ENCODE data around the gene CNTNAP2.
A peak's percentile ranks its signal among the peaks of the same experiment; 100 is the strongest.

The CNTNAP2 gene

GRCh38 chr7:147199868-147200267 is 1083.3 kb downstream of the CNTNAP2 start:
- H3K36me3 ChIP-seq (ENCODE audit: insufficient read depth, low read length) = no peaks in the 10 kb centered on the region
- no peak for TF ChIP-seq POLR2AphosphoS5 (IDR thresholded peaks at IDR 0.05; ENCODE audit: borderline replicate concordance, low read depth, low read length)
- H3K4me3 ChIP-seq = no peak overlapping the region
- no peaks in the 10 kb centered on the region for H3K9me3 ChIP-seq (ENCODE audit: low read depth, low read length)
- H3K27ac ChIP-seq = no peak overlapping the region
- DNase-seq (ENCODE audit: low read depth, low spot score) = no peak
- no peak overlapping the region for H3K9ac ChIP-seq (ENCODE audit: insufficient read length)

- no peak overlapping the region for H3K27ac ChIP-seq
- TF ChIP-seq POLR2AphosphoS5 (IDR thresholded peaks at IDR 0.05; ENCODE audit: borderline replicate concordance, low read depth, low read length) (no peak), FOXP2 (optimal IDR thresholded peaks at IDR 0.05; ENCODE audit: control extremely low read depth, extremely low read length, insufficient read depth) (no peak), EZH2 (IDR thresholded peaks at IDR 0.05) (no peak)
- DNase-seq (ENCODE audit: low read depth, low spot score) = no peak
- H3K9ac ChIP-seq (ENCODE audit: insufficient read length) = no peak overlapping the region
- H3K9me3 ChIP-seq (ENCODE audit: low read depth, low read length) = no peaks in the 10 kb centered on the region
- H3K36me3 ChIP-seq (ENCODE audit: insufficient read depth, low read length) = no peaks in the 10 kb centered on the region
- no peak overlapping the region for H3K4me3 ChIP-seq
Observed at GRCh38 chr7:147207988-147208387, 1091.4 kb downstream of the CNTNAP2 start.

- no peak for DNase-seq (ENCODE audit: low read depth, low spot score)
- Histone ChIP-seq H3K4me3 (no peak overlapping the region), H3K27ac (no peak overlapping the region), H3K9me3 (ENCODE audit: low read depth, low read length) (no peaks in the 10 kb centered on the region), H3K9ac (ENCODE audit: insufficient read length) (no peak overlapping the region), H3K36me3 (ENCODE audit: insufficient read depth, low read length) (no peaks in the 10 kb centered on the region)
- TF ChIP-seq FOXP2 (optimal IDR thresholded peaks at IDR 0.05; ENCODE audit: control extremely low read depth, extremely low read length, insufficient read depth) = no peak
- no peak for TF ChIP-seq POLR2AphosphoS5 (IDR thresholded peaks at IDR 0.05; ENCODE audit: borderline replicate concordance, low read depth, low read length)
- no peak for TF ChIP-seq EZH2 (IDR thresholded peaks at IDR 0.05)
Observed at GRCh38 chr7:147231275-147231674, 1114.7 kb downstream of the CNTNAP2 start.

- Histone ChIP-seq H3K4me3 (no peak overlapping the region), H3K9ac (ENCODE audit: insufficient read length) (no peak overlapping the region), H3K27ac (no peak overlapping the region), H3K36me3 (ENCODE audit: insufficient read depth, low read length) (no peaks in the 10 kb centered on the region), H3K9me3 (ENCODE audit: low read depth, low read length) (no peaks in the 10 kb centered on the region)
- no peak for TF ChIP-seq POLR2AphosphoS5 (IDR thresholded peaks at IDR 0.05; ENCODE audit: borderline replicate concordance, low read depth, low read length)
- TF ChIP-seq FOXP2 (optimal IDR thresholded peaks at IDR 0.05; ENCODE audit: control extremely low read depth, extremely low read length, insufficient read depth) = no peak
- TF ChIP-seq EZH2 (IDR thresholded peaks at IDR 0.05) = no peak
- DNase-seq (ENCODE audit: low read depth, low spot score) = no peak
Observed at GRCh38 chr7:147235645-147236382, 1119.2 kb downstream of the CNTNAP2 start.

GRCh38 chr7:147240468-147240867 is 1123.9 kb downstream of the CNTNAP2 start:
- Histone ChIP-seq H3K9me3 (ENCODE audit: low read depth, low read length) (no peaks in the 10 kb centered on the region), H3K27ac (no peak overlapping the region), H3K9ac (ENCODE audit: insufficient read length) (no peak overlapping the region), H3K4me3 (no peak overlapping the region), H3K36me3 (ENCODE audit: insufficient read depth, low read length) (no peaks in the 10 kb centered on the region)
- DNase-seq (ENCODE audit: low read depth, low spot score) = no peak
- TF ChIP-seq FOXP2 (optimal IDR thresholded peaks at IDR 0.05; ENCODE audit: control extremely low read depth, extremely low read length, insufficient read depth) (no peak), POLR2AphosphoS5 (IDR thresholded peaks at IDR 0.05; ENCODE audit: borderline replicate concordance, low read depth, low read length) (no peak), EZH2 (IDR thresholded peaks at IDR 0.05) (no peak)

- Histone ChIP-seq H3K9ac (ENCODE audit: insufficient read length) (no peak overlapping the region), H3K9me3 (ENCODE audit: low read depth, low read length) (no peaks in the 10 kb centered on the region), H3K36me3 (ENCODE audit: insufficient read depth, low read length) (no peaks in the 10 kb centered on the region), H3K4me3 (no peak overlapping the region), H3K27ac (no peak overlapping the region)
- no peak for DNase-seq (ENCODE audit: low read depth, low spot score)
- no peak for TF ChIP-seq EZH2 (IDR thresholded peaks at IDR 0.05)
- TF ChIP-seq FOXP2 (optimal IDR thresholded peaks at IDR 0.05; ENCODE audit: control extremely low read depth, extremely low read length, insufficient read depth) = no peak
- TF ChIP-seq POLR2AphosphoS5 (IDR thresholded peaks at IDR 0.05; ENCODE audit: borderline replicate concordance, low read depth, low read length) = no peak
Observed at GRCh38 chr7:147245274-147245673, 1128.7 kb downstream of the CNTNAP2 start.

GRCh38 chr7:147249956-147250355 is 1133.4 kb downstream of the CNTNAP2 start:
- DNase-seq (ENCODE audit: low read depth, low spot score) = no peak
- Histone ChIP-seq H3K36me3 (ENCODE audit: insufficient read depth, low read length) (no peaks in the 10 kb centered on the region), H3K27ac (no peak overlapping the region), H3K9me3 (ENCODE audit: low read depth, low read length) (no peaks in the 10 kb centered on the region), H3K4me3 (no peak overlapping the region), H3K9ac (ENCODE audit: insufficient read length) (no peak overlapping the region)
- TF ChIP-seq POLR2AphosphoS5 (IDR thresholded peaks at IDR 0.05; ENCODE audit: borderline replicate concordance, low read depth, low read length) (no peak), EZH2 (IDR thresholded peaks at IDR 0.05) (no peak), FOXP2 (optimal IDR thresholded peaks at IDR 0.05; ENCODE audit: control extremely low read depth, extremely low read length, insufficient read depth) (no peak)

GRCh38 chr7:147251751-147252325 is 1135.2 kb downstream of the CNTNAP2 start:
- H3K9me3 ChIP-seq (ENCODE audit: low read depth, low read length) = no peaks in the 10 kb centered on the region
- no peak for DNase-seq (ENCODE audit: low read depth, low spot score)
- H3K27ac ChIP-seq = peak overlapping the region; percentile 22; the same call in 1 of the 2 replicates
- H3K9ac ChIP-seq (ENCODE audit: insufficient read length) = no peak overlapping the region
- H3K36me3 ChIP-seq (ENCODE audit: insufficient read depth, low read length) = no peaks in the 10 kb centered on the region
- TF ChIP-seq FOXP2 (optimal IDR thresholded peaks at IDR 0.05; ENCODE audit: control extremely low read depth, extremely low read length, insufficient read depth) (no peak), EZH2 (IDR thresholded peaks at IDR 0.05) (no peak), POLR2AphosphoS5 (IDR thresholded peaks at IDR 0.05; ENCODE audit: borderline replicate concordance, low read depth, low read length) (no peak)
- H3K4me3 ChIP-seq = no peak overlapping the region
